ENCODE data around the gene SESN2.

DNA sequence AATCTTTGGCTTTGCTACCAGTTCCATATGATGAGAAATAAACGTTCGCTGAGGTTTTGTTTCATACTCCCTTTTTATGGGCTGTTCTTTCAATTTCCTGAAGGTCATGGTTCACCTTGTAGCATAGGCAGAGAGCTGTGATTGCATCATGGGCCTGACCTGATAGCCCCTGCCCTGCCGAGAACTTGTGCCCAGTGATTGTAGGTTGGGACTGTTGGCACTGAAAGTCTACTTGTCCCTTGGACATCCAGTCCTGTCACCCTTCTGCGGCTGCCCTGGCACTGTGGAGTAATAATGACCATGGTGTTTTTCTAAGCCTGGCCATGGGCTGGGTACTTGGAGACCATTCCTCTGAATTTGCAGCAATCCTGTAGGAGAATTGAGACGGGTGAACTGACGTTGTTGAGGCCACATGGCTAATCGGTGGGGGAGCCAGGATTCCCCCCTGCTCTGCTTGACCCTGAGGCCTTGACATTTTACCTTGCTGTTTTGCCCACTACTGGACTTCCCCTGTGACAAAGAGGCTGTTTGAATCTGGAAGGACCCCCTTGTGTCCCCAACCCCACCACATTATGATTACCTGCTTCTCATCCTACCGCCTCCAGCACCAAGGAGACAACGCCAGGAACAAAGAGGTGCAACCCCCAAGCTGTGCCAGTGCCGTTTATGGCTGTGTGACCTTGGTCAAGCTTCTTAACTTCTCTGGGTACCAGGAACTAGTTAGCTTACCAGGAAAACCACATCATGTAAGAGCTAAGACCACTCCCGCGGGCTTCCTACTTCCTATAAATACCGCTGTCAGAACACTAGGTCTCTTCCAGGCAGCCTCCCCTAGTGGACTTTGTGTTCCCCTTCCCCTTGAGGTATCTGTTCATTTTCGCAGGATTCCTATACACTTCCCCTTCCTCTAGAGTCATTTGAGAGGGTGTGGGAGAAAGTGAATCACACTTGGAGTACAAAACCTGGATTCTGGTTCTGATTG lies 23.4 kb downstream of the SESN2 start:
- TF ChIP-seq, protein P1, sequence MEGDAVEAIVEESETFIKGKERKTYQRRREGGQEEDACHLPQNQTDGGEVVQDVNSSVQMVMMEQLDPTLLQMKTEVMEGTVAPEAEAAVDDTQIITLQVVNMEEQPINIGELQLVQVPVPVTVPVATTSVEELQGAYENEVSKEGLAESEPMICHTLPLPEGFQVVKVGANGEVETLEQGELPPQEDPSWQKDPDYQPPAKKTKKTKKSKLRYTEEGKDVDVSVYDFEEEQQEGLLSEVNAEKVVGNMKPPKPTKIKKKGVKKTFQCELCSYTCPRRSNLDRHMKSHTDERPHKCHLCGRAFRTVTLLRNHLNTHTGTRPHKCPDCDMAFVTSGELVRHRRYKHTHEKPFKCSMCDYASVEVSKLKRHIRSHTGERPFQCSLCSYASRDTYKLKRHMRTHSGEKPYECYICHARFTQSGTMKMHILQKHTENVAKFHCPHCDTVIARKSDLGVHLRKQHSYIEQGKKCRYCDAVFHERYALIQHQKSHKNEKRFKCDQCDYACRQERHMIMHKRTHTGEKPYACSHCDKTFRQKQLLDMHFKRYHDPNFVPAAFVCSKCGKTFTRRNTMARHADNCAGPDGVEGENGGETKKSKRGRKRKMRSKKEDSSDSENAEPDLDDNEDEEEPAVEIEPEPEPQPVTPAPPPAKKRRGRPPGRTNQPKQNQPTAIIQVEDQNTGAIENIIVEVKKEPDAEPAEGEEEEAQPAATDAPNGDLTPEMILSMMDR (IDR thresholded peaks at IDR 0.05; ENCODE audit: borderline replicate concordance, extremely low read depth, low read length, poor library complexity, severe bottlenecking) = no peak
- TF ChIP-seq EZH2 (IDR thresholded peaks at IDR 0.05; ENCODE audit: borderline replicate concordance, low read depth, low read length, severe bottlenecking) = no peak
